ENCODE results near the gene GLMP. TPM values are rescaled to one million over a fixed set of nuclear protein-coding genes. Genes with fewer than 3 reads are reported as not detected.

GLMP gene
- total and polyA plus RNA-seq, 2 donors (not counting 3 experiments of a cell fraction or from before 2014, with no cell fraction given): 84.3 to 109 TPM

- Histone ChIP-seq H2AFZ (ENCODE audit: low read depth, low read length) (no peak overlapping the region), H3K27me3 (ENCODE audit: control insufficient read depth in 2 of 2, insufficient read depth in 2 of 2, low read length in 2 of 2) (no peaks in the 10 kb centered on the region), H3K9ac (replicated peaks; ENCODE audit: extremely low read depth, insufficient read depth, low read length) (no peak overlapping the region), H3K9me3 (replicated peaks; ENCODE audit: control insufficient read depth, insufficient read depth, low read length) (no peaks in the 10 kb centered on the region), H3K79me2 (ENCODE audit: control insufficient read depth, insufficient read depth, low read length) (no peaks in the 10 kb centered on the region), H3K4me2 (ENCODE audit: insufficient read depth, low read length) (no peak overlapping the region), H3K4me1 (ENCODE audit: control insufficient read depth, extremely low read depth, insufficient read depth, low read length) (no peaks in the 10 kb centered on the region), H3K27ac (ENCODE audit: insufficient read depth, low read depth, low read length) (no peak overlapping the region), H3K9me1 (replicated peaks; ENCODE audit: control insufficient read depth, extremely low read depth, insufficient read depth, low read length) (no peaks in the 10 kb centered on the region), H3K4me3 (replicated peaks in 1 of 3; ENCODE audit: insufficient read depth in 1 of 3, low read depth in 1 of 3, low read length in 3 of 3) (no peak overlapping the region), H3K36me3 (ENCODE audit: control insufficient read depth in 2 of 2, extremely low read depth in 1 of 2, insufficient read depth in 2 of 2, low read length in 2 of 2) (peaks cover 18 to 21% of the 10 kb centered on the region in 2 experiments), H4K20me1 (replicated peaks; ENCODE audit: control insufficient read depth, extremely low read depth, insufficient read depth, low read length) (no peaks in the 10 kb centered on the region)
- FAIRE-seq (no peak), DNase-seq (ENCODE audit: low read depth, low spot score) (peak; percentile 16)
- dilution Hi-C loops (cut with MboI; ENCODE audit: extremely low pct_ligation_motif_present, low sequenced_read_pairs): no loop called here
- TF ChIP-seq FOS (IDR thresholded peaks at IDR 0.05; ENCODE audit: borderline replicate concordance, insufficient read depth, low read length) (peak; percentile 39), POLR2A (IDR thresholded peaks at IDR 0.05; ENCODE audit: low read depth, low read length) (no peak), GATA2 (IDR thresholded peaks at IDR 0.05; ENCODE audit: insufficient read depth, insufficient read length, low read depth, low read length) (no peak), MYC (IDR thresholded peaks at IDR 0.05; ENCODE audit: low read depth, low read length) (no peak), MAX (IDR thresholded peaks at IDR 0.05; ENCODE audit: insufficient read depth, insufficient read length) (no peak), CTCF (IDR thresholded peaks at IDR 0.05; ENCODE audit: extremely low read depth in 1 of 2, insufficient read depth in 1 of 2, low read depth in 1 of 2, low read length in 2 of 2) (no peak), EZH2 (IDR thresholded peaks at IDR 0.05; ENCODE audit: borderline replicate concordance, low read depth, low read length, severe bottlenecking) (no peak), JUN (IDR thresholded peaks at IDR 0.05; ENCODE audit: borderline replicate concordance, insufficient read depth, insufficient read length, low read depth) (peak; percentile 31), POLR2AphosphoS5 (IDR thresholded peaks at IDR 0.05; ENCODE audit: insufficient read depth, low read depth, low read length) (no peak)
- ChIA-PET CTCF (interaction anchor here (1.2 to 3.2 kb wide), 2 partner anchors 11 to 13 kb away, joined by 3 to 12 read pairs; partner anchors contain the start of gene GLMP), POLR2A (no interaction called here)
- intact Hi-C loops (cut with micrococcal nuclease): loop anchor here (1.0 kb wide), 1 partner anchor 10 kb away; no protein-coding TSS in a partner anchor
- BruUV-seq (replicated peaks): no TSS peak
Observed at GRCh38 chr1:156308078-156308477, 12.6 kb upstream of the GLMP start.

Measured in endothelial cell of umbilical vein (primary cell).